HG02981 (cell line): ENCODE data around the gene UBR4.
"Not testable (repeated sequence)": the region's sequence is repeated elsewhere in the genome, so short reads cannot be mapped to it uniquely, and the experiment has no call there.

ENCODE experiments used
- ATAC-seq: cut with Tn5 transposase; IDR thresholded peaks from one replicate; pipeline ENCODE4 v1.9.1; 2021; ENCODE audit warnings: mild to moderate bottlenecking, moderate library complexity; ENCODE audit not compliant: unreplicated experiment

The UBR4 gene

GRCh38 chr1:19209990-19210771 is at the start of gene UBR4:
UBR4 (minus strand) TSS chr1:19210266; CDS start chr1:19210248, 18 bp downstream.
- ATAC-seq, result peak; percentile 83

- no peak for ATAC-seq
Observed at GRCh38 chr1:19258353-19258752, 48.3 kb upstream of the UBR4 start.

- no peak for ATAC-seq
Observed at GRCh38 chr1:19257178-19257914, 47.3 kb upstream of the UBR4 start.

GRCh38 chr1:19256301-19256700 is 46.2 kb upstream of the UBR4 start:
- ATAC-seq, result not testable (repeated sequence)

- ATAC-seq, result no peak
Observed at GRCh38 chr1:19255288-19255687, 45.2 kb upstream of the UBR4 start.

- no peak for ATAC-seq
Observed at GRCh38 chr1:19254416-19254815, 44.4 kb upstream of the UBR4 start.

- peak; percentile 70 for ATAC-seq
Observed at GRCh38 chr1:19251305-19252196, 41.5 kb upstream of the UBR4 start, which contains the start of the genes EMC1 and MRTO4. EMC1 (minus strand) TSS chr1:19251524; CDS start chr1:19251509, 15 bp downstream. MRTO4 (plus strand) TSS chr1:19251805; CDS start chr1:19251836, 31 bp downstream.

- peak; percentile 5 for ATAC-seq
Observed at GRCh38 chr1:19250629-19251304, 40.7 kb upstream of the UBR4 start.

- no peak for ATAC-seq
Observed at GRCh38 chr1:19240673-19241538, 30.8 kb upstream of the UBR4 start.

- ATAC-seq, result no peak
Observed at GRCh38 chr1:19239876-19240275, 29.8 kb upstream of the UBR4 start.

- ATAC-seq, result no peak
Observed at GRCh38 chr1:19234224-19234623, 24.2 kb upstream of the UBR4 start.

- no peak for ATAC-seq
Observed at GRCh38 chr1:19232524-19232846, 22.4 kb upstream of the UBR4 start.

- ATAC-seq, result not testable (repeated sequence)
Observed at GRCh38 chr1:19231736-19232523, 21.9 kb upstream of the UBR4 start.

GRCh38 chr1:19229828-19230325 is 19.8 kb upstream of the UBR4 start:
- ATAC-seq, result no peak

- ATAC-seq, result no peak
Observed at GRCh38 chr1:19229229-19229628, 19.2 kb upstream of the UBR4 start.

GRCh38 chr1:19222979-19223824 is 13.1 kb upstream of the UBR4 start:
- ATAC-seq, result no peak

- ATAC-seq, result no peak
Observed at GRCh38 chr1:19222573-19222972, 12.5 kb upstream of the UBR4 start.

GRCh38 chr1:19220991-19221390 is 10.9 kb upstream of the UBR4 start:
- ATAC-seq, result no peak
